ENCODE measurements around the gene JUN. TPM values are rescaled to one million over a fixed set of nuclear protein-coding genes. Genes with fewer than 3 reads are reported as not detected.

Gene JUN
- total RNA-seq, 1 experiment from 2014 or later, result 14.2 TPM

- Histone ChIP-seq H2BK12ac (ENCODE audit: insufficient read length, low read depth, low read length) (no peak overlapping the region), H4K91ac (ENCODE audit: insufficient read length, low read depth, low read length) (no peak overlapping the region), H2AK5ac (ENCODE audit: insufficient read length, low read length) (no peak overlapping the region), H3K18ac (ENCODE audit: insufficient read length, low read depth, low read length) (no peak overlapping the region), H3K23ac (ENCODE audit: insufficient read length, low read depth, low read length) (no peak overlapping the region), H2BK20ac (ENCODE audit: low read depth, low read length, poor library complexity, severe bottlenecking) (no peak overlapping the region), H3K4ac (ENCODE audit: low read depth, low read length) (no peak overlapping the region), H3K79me1 (ENCODE audit: insufficient read depth, low read depth, low read length, poor library complexity, severe bottlenecking) (no peaks in the 10 kb centered on the region), H2BK15ac (ENCODE audit: low read depth, low read length) (no peak overlapping the region), H3K14ac (ENCODE audit: insufficient read depth, low read length) (no peak overlapping the region), H3K27me3 (ENCODE audit: insufficient read depth, low read length) (no peaks in the 10 kb centered on the region), H2BK120ac (ENCODE audit: low read depth, low read length, poor library complexity, severe bottlenecking) (no peak overlapping the region), H2AFZ (ENCODE audit: low read length) (no peak overlapping the region), H4K5ac (ENCODE audit: insufficient read length, low read depth, low read length) (no peak overlapping the region), H3K27ac (ENCODE audit: insufficient read length, low read depth, low read length) (no peak overlapping the region), H2BK5ac (ENCODE audit: insufficient read length, low read length) (no peak overlapping the region), H3K79me2 (ENCODE audit: insufficient read depth, low read length) (no peaks in the 10 kb centered on the region), H3K9ac (ENCODE audit: extremely low read depth, insufficient read length, low read length) (no peak overlapping the region), H4K8ac (replicated peaks; ENCODE audit: insufficient read length, low read depth, low read length) (no peak overlapping the region), H3T11ph (ENCODE audit: low read length) (no peak overlapping the region), H4K20me1 (ENCODE audit: control insufficient read depth, insufficient read depth, insufficient read length) (no peaks in the 10 kb centered on the region), H3K56ac (ENCODE audit: insufficient read length, low read depth, low read length) (no peak overlapping the region), H3K4me2 (ENCODE audit: insufficient read depth, insufficient read length, low read length) (no peak overlapping the region), H3K23me2 (ENCODE audit: insufficient read length, low read depth, low read length, poor library complexity, severe bottlenecking) (no peaks in the 10 kb centered on the region), H3K4me1 (ENCODE audit: insufficient read depth, low read length) (no peaks in the 10 kb centered on the region), H3K9me3 (ENCODE audit: control insufficient read depth, low read depth, low read length) (no peaks in the 10 kb centered on the region)
- H3K27me3 Mint-ChIP-seq (ENCODE audit: low read depth), result peaks cover 5% of the 10 kb centered on the region; the same call in 1 of the 2 replicates
- no peak overlapping the region for H3K4me3 Mint-ChIP-seq
- H3K9me3 Mint-ChIP-seq, result peaks cover 22 to 28% of the 10 kb centered on the region in 2 experiments
- no CpG with 5 or more reads among the region's 1 CpG for WGBS (ENCODE audit: extremely low coverage, insufficient read length, low lambda C conversion rate)
- TF ChIP-seq, protein P1, sequence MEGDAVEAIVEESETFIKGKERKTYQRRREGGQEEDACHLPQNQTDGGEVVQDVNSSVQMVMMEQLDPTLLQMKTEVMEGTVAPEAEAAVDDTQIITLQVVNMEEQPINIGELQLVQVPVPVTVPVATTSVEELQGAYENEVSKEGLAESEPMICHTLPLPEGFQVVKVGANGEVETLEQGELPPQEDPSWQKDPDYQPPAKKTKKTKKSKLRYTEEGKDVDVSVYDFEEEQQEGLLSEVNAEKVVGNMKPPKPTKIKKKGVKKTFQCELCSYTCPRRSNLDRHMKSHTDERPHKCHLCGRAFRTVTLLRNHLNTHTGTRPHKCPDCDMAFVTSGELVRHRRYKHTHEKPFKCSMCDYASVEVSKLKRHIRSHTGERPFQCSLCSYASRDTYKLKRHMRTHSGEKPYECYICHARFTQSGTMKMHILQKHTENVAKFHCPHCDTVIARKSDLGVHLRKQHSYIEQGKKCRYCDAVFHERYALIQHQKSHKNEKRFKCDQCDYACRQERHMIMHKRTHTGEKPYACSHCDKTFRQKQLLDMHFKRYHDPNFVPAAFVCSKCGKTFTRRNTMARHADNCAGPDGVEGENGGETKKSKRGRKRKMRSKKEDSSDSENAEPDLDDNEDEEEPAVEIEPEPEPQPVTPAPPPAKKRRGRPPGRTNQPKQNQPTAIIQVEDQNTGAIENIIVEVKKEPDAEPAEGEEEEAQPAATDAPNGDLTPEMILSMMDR (conservative IDR thresholded peaks at IDR 0.05), result no peak
- DNase-seq, result no peak
- peaks cover 11 to 23% (median 19%) of the 10 kb centered on the region in 3 experiments for H3K36me3 Mint-ChIP-seq (ENCODE audit: insufficient read depth in 1 of 3, low read depth in 3 of 3)
- H3K27ac Mint-ChIP-seq, result no peak overlapping the region
- H3K4me1 Mint-ChIP-seq, result peaks cover 0 to 3% of the 10 kb centered on the region in 2 experiments; a peak in 3 of 4 replicates
Measured at GRCh38 chr1:58829866-58830265, 46.0 kb upstream of the JUN start.

All from H9 (cell line).